ENCODE data around the gene DTX3.

DTX3 gene

GRCh38 chr12:57590479-57590863, 14.2 kb upstream of the DTX3 start:
- peak; percentile 14 for DNase-seq (ENCODE audit: low spot score)
- no peak for TF ChIP-seq CTCF (IDR thresholded peaks at IDR 0.05; ENCODE audit: extremely low read depth, missing control alignments)

GRCh38 chr12:57590864-57591781, 13.5 kb upstream of the DTX3 start, which contains the start of gene PIP4K2C:
Gene PIP4K2C, plus strand, starts transcription at chr12:57591192. Its CDS starts 98 bp downstream, at chr12:57591290.
- TF ChIP-seq CTCF (IDR thresholded peaks at IDR 0.05; ENCODE audit: extremely low read depth, missing control alignments), result no peak
- DNase-seq (ENCODE audit: low spot score), result peak; percentile 95

GRCh38 chr12:57591782-57592325, 12.8 kb upstream of the DTX3 start:
- TF ChIP-seq CTCF (IDR thresholded peaks at IDR 0.05; ENCODE audit: extremely low read depth, missing control alignments), result no peak
- DNase-seq (ENCODE audit: low spot score), result no peak

- no peak for DNase-seq (ENCODE audit: low spot score)
- TF ChIP-seq CTCF (IDR thresholded peaks at IDR 0.05; ENCODE audit: extremely low read depth, missing control alignments), result no peak
Measured at GRCh38 chr12:57592551-57593165, 12.0 kb upstream of the DTX3 start.

- TF ChIP-seq CTCF (IDR thresholded peaks at IDR 0.05; ENCODE audit: extremely low read depth, missing control alignments), result no peak
Measured at GRCh38 chr12:57593187-57593586, 11.4 kb upstream of the DTX3 start.

GRCh38 chr12:57600395-57600794, 4.2 kb upstream of the DTX3 start:
- no peak for DNase-seq (ENCODE audit: low spot score)
- no peak for TF ChIP-seq CTCF (IDR thresholded peaks at IDR 0.05; ENCODE audit: extremely low read depth, missing control alignments)

More at GRCh38 chr12:57593187-57593586, 11.4 kb upstream of the DTX3 start:
- DNase-seq (ENCODE audit: low spot score), result no peak

- DNase-seq (ENCODE audit: low spot score), result no peak
- no peak for TF ChIP-seq CTCF (IDR thresholded peaks at IDR 0.05; ENCODE audit: extremely low read depth, missing control alignments)
Measured at GRCh38 chr12:57602544-57602943, 2.1 kb upstream of the DTX3 start.
